NCI-H69 (cell line): ENCODE results near the gene NDRG2.
"Not testable (repeated sequence)": the region's sequence is repeated elsewhere in the genome, so short reads cannot be mapped to it uniquely, and the experiment has no call there.

Source experiments
- DNase-seq: peaks from one replicate; lab custom pipeline; 2025; lab: John Stamatoyannopoulos, UW

The NDRG2 gene

GRCh38 chr14:21055432-21056117, 30.7 kb upstream of the NDRG2 start:
- no peak for DNase-seq

- no peak for DNase-seq
Observed at GRCh38 chr14:21054768-21055145, 29.9 kb upstream of the NDRG2 start.

DNA sequence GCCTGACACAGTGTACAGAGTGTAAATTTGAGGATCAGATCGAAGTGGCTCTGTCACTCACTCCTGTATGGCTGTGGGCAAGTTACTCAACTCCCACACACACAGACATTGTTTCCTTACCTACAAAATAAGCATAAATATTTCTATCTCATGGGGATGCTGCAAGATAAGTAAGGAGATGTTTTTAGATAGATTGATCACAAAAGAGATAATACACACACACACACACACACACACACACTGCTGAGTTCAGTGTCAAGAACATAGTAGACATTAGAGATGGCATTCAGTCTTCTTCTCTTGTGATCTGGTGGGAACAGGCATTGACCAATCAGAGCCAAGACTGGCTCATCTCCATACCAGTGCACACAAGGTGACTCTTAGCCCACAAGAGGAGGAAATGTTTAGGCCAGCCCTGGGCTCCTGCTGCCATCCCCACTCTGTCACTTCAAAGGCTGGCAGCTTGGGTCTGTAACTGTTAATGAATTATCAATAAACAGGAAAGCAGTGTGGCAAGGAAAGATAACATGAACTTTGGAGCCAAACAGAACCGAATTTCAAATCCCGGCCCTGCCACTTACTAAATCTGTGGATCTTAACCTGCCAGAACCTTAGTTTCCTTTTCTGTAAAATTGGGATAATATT, 29.4 kb upstream of the NDRG2 start:
- no peak for DNase-seq

DNA sequence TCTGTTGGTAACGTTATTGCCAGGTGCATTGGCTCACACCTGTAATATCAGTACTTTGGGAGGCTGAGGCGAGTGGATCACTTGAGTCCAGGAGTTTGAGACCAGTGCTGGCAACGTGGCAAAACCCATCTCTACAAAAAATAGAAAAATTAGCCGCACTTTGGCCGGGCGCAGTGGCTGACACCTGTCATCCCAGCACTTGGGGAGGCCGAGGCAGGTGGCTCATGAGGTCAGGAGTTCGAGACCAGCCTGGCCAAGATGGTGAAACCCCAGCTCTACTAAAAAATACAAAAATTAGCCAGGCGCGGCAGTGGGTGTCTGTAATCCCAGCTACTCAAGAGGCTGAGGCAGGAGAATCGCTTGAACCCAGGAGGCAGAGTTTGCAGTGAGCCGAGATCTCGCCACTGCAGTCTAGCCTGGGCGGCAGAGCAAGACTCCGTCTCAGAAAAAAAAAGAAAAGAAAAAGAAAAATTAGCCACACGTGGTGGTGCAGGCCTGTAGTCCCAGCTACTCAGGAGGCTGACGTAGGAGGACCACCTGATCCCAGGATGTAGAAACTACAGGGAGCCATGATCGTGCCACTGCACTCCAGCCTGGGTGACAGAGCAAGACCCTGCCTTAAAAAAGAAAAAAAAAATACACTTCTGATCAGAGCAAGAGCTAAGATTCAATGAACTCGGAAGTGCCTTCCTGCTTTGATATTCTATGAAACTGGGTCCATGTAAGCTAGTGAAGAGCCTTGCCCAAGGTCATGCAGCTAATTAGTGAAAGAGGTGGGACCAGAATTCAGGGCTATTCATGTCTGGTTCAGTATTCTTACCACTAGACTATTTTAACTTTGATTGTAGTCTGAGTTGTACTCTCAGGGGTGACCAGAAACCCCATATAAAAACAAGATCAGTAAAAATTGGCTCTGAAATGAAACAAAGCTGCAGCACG, 28.6 kb upstream of the NDRG2 start:
- DNase-seq = no peak

DNA sequence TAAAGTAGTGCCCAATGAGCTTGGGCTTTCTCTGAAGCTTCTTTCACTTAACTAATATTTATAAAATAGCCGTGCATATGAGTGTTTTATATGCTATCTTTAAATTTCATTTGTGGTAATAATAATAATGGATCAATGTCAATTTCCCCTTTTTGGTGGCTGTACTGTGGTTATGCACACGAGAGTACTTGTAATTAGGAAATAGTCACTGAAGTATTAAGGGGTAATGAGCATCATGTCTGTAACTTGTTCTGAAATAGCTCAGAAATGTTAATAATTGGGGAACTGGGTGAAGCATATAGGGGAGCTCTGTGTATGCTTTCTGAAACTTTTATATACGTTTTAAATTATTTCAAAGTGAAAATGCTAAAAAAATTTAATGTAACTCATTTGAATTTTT, 25.7 kb upstream of the NDRG2 start:
- DNase-seq = no peak

- no peak for DNase-seq
Observed at GRCh38 chr14:21049271-21049673, 24.4 kb upstream of the NDRG2 start.

DNA sequence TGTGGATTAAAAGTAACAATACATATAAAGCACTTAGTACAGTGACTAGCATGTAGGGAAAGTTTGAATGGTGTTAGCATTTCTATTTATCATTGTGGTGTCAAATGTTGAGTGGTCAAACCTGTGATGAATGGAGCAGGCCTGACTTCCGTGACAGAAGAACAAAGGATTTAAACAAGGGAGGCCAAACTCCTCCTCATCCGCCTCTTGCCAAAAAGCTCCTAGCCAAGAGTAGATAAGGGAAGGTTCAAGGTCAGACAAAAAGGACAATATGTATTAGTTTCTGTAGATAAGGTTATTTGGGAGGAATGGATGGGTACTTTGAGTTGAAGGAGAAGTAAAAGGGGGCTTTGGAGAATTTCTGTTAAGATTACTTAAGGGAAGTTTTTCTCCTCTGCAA, 23.8 kb upstream of the NDRG2 start:
- no peak for DNase-seq

GRCh38 chr14:21047378-21047781, 22.5 kb upstream of the NDRG2 start:
- DNase-seq = no peak

DNA sequence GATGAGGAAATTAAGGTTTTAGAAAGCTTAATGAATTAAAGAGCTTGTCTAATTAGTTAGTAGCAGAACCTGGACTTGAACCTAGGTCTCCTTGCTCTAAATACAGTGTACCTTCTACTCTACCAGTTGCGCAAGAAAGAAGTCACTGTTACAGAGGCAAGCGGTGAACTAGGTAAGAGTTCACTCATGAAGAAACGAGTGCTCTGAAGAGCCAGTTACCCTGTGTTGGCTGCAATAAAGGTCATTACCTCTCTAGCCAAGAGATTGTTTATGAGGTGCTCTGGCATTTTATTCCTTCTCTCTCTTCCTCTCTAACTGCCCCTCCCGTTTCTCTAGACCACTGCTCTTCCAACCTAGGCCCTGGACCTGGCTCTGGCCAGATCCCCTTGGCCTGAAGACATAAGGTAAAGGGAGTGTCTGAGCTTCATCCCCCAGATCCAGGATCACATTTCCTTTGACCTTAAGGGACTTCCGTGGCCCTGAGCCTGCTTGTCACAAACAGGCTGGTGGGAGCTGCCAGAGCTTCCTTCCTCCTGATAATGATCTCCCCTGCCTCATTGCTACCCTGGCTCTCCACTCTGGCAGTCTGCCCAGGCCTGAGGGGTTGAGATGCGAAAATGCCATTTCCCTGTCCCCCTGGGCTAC, 19.2 kb upstream of the NDRG2 start:
- DNase-seq = peak; percentile 22

DNA sequence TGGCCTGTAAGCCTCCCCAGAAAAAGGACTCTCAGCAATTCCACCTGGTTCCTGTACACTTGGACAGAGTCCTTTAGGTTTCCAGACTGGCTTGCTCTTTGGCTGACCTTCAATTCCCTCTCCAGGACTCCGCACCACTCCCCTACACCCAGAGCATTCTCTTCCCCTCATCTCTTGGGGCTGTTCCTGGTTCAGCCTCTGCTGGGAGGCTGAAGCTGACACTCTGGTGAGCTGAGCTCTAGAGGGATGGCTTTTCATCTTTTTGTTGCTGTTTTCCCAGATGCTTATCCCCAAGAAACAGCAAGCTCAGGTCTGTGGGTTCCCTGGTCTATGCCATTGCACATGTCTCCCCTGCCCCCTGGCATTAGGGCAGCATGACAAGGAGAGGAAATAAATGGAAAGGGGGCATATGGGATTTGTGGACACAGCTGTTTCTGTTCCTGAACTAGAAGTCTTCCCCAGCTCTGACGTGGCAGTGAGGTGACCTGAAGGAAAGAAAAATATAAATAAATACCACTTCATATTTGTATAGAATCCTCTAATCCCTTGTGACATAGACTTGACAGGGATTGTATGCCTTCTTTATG, 18.6 kb upstream of the NDRG2 start:
- peak; percentile 12 for DNase-seq

- DNase-seq = no peak
Observed at GRCh38 chr14:21042918-21043317, 18.1 kb upstream of the NDRG2 start.

DNA sequence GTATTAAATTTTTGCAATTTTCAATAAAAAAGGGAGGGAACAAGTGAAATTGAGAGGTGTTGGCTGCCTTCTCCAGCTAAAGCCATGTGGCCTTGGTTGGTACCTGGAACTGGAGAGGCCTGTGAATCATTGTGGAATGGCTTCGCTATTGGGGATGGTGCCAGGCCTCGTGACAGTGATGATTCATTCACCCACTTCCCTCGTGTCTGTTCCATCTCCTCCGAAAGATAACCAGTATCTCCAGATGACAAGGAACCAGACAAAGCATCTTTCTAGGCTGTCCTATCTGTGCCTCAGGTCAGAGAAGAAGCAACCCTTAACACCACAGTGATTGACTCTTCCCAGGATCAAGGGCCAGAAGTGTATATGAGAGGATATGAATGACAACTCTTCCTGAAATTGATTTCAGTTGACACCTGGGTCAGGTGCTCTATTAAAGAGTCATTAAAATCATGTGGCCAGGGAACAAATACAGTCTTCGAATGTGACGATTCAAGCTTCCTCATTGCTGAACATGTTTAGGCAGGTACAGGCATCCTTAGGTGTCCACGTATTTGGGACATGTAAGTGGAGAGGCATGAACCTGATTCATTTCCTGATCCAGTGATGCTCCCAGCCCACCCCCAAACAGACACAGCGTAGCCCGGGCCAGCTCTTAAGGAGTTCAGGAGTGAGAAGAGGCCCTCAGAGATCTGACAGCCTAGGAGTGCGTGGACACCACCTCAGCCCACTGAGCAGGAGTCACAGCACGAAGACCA, 17.0 kb upstream of the NDRG2 start, which contains the start of gene RNASE7:
TSS of gene RNASE7 (plus strand) at position 687 of the 758 bp plus-strand sequence. CDS start 631 bp downstream, outside the sequence.
- DNase-seq = no peak

DNA sequence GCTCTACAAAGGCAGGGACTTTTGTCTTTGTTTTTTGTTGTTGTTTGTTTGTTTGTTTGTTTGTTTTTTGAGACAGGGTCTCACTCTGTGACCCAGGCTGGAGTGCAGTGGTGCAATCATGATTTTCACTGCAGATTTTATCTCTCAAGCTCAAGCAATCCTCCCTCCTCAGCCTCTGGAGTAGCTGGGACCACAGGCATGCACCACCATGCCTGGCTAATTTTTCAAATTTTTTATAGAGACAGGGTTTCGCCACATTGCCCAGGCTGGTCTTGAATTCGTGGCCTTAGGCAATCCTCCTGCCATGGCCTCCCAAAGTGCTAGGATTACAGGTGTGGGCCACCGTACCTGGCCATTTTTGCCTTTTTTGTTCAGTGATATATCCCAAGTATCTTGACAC, 16.1 kb upstream of the NDRG2 start:
- not testable (repeated sequence) for DNase-seq

DNA sequence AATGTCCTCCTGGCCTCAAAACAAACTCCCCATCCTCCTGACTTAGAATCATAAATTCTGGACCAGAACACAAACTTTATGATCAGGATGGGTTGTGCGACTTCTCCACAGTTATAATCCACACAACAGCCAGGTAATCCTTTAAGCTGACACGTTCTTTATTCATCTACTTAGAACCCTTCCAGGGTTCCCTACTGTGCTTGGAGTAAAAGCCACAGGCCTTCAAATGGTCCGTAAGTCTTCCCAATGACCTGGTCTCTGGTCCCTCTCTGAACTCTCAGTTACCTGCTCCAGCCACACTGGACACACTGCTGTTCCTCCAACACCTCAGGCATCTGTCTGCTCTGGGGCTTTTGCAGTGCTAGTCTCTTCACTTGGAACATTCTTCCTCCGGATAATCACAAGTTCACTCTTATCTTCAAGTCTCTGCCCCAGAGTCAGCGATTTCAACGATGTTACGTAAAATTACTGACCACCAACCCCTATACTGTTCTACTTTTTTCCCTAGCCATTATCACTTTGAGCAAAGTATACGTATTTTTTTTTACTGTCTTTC, 15.6 kb upstream of the NDRG2 start:
- no peak for DNase-seq

DNA sequence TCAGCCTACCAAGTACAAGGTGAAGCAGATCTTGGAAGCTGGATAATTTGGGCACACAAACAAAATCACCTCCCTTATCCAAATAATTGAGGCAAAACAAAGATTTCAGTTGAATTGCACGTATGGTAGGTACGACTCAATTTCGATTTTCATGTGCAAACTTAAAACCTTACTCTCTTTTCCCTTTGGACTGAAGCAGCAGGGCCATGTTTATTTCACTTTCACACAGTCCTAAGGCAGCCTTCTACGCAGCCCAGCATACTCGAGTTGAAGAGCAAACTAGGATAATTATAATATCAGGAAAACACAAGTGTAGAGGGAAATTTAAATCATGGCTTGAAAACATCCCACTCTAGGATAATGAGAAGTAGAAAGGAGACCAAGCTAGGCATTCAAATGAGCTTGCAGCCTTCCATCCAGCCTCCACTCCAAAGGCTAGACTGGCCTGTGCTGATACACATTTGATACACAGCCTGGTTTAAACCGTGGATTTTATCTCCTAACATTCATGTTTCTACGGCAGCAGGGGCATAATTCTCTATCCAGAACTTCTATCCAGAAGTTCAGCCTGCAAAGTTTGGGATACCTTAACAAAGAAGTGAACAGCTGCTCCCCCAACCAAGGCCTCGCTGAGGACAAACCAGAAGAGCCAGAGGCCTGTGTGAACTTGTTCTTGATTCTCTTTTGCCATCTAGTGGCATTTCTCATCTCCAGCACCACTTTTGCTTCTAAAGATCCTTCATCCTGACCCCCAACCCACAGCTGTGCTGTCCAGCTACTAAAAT, 14.9 kb upstream of the NDRG2 start:
- DNase-seq = peak; percentile 56

DNA sequence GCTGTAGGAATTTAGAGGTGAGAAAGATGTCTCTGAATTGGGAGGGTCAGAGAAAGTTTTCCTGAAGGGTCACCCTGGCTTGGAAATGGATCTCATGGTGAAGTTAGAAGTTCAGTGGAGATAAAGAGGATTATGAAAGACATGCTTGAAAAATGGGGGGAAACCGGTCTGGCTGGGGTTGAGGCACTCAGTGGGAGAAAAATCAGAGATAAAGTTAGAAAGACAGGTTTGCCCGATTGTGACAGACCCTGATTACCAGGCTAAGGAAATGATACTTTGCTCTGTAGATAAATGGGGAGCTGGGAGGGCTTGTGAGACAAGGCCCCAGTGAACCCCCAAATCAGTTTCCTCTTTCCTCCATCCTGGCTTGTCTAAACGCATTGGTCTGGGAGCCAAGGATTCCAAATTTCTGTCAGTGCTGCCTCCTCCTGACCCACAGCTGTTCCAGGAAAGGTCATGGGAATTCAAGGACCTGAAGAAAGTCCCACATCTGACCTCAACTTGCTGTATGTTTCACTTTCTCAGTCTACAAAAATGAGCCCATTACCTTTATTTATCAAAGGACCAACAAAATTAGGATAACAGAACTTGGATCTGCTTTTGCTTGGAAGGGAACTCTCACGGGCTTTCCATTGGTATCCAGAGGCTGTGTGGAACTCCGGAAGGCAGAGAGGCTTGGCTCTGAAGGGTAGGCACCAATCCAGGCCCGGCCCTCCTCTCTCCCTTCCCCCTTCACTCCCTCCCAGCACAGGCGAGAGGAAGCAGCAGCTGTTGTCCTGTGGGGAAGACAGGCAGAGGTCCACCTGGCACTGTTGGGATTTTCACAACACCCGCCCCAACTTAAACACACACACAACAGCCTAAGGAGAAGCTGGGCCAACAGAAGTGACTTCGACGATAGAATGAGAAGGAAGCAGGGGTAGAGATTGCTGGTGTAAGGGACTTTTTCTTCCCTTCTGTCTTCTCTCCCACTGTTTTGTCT, 13.9 kb upstream of the NDRG2 start:
- peak; percentile 67 for DNase-seq

GRCh38 chr14:21037156-21037555, 12.3 kb upstream of the NDRG2 start:
- no peak for DNase-seq

- no peak for DNase-seq
Observed at GRCh38 chr14:21036751-21037150, 11.9 kb upstream of the NDRG2 start.

GRCh38 chr14:21034707-21035106, 9.8 kb upstream of the NDRG2 start, which contains the start of gene RNASE13:
Gene RNASE13 (minus strand): TSS chr14:21034807. CDS start chr14:21034288, 519 bp downstream.
- DNase-seq = no peak
